ENCODE data around the gene RPL41. TPM values are rescaled to one million over a fixed set of nuclear protein-coding genes. Genes with fewer than 3 reads are reported as not detected.
A peak's percentile ranks its signal among the peaks of the same experiment; 100 is the strongest.

RPL41 gene
- total and polyA plus RNA-seq, 9 of the 15 experiments (the other 6 are each of a cell fraction or from before 2014, with no cell fraction given): 3,403 to 11,276 (median 5,604) TPM

- TF ChIP-seq EP400 (IDR thresholded peaks at IDR 0.05) (peak; percentile 83), HNRNPK (IDR thresholded peaks at IDR 0.05; ENCODE audit: low read depth, low read length, poor library complexity, severe bottlenecking) (no peak), CREB3L1 (IDR thresholded peaks at IDR 0.05; ENCODE audit: borderline replicate concordance, low read depth) (no peak), NCOR1 (IDR thresholded peaks at IDR 0.05) (no peak), SRSF1 (IDR thresholded peaks at IDR 0.05; ENCODE audit: low read depth, low read length) (no peak), TGIF2 (CRISPR knock-in tag; IDR thresholded peaks at IDR 0.05) (no peak), ETV5 (CRISPR knock-in tag; IDR thresholded peaks at IDR 0.05; ENCODE audit: low read depth) (no peak; the same call in none of the 2 replicates), TEAD2 (tag; IDR thresholded peaks at IDR 0.05) (no peak), POLR3A (IDR thresholded peaks at IDR 0.05; ENCODE audit: borderline replicate concordance, extremely low read depth, insufficient read depth, insufficient read length) (no peak), FOXP4 (CRISPR knock-in tag; IDR thresholded peaks at IDR 0.05; ENCODE audit: borderline replicate concordance) (no peak), ZNF280A (IDR thresholded peaks at IDR 0.05; ENCODE audit: low read depth, partially characterized antibody) (no peak), RFX1 (IDR thresholded peaks at IDR 0.05) (no peak), SRSF9 (IDR thresholded peaks at IDR 0.05; ENCODE audit: borderline replicate concordance, low read depth, low read length) (no peak), TCF7L2 (IDR thresholded peaks at IDR 0.05; ENCODE audit: low read depth, low read length) (no peak), RERE (CRISPR knock-in tag; IDR thresholded peaks at IDR 0.05; ENCODE audit: borderline replicate concordance) (no peak), SUPT5H (IDR thresholded peaks at IDR 0.05) (peak; percentile 89)
Observed at GRCh38 chr12:56127888-56128669, 11.6 kb downstream of the RPL41 start, which contains the start of gene ESYT1 (continued).

Data from K562 (cell line).